GM18502 (cell line): ENCODE measurements around the gene PPL.
A peak's percentile ranks its signal among the peaks of the same experiment; 100 is the strongest.
"Not testable (repeated sequence)": the region's sequence is repeated elsewhere in the genome, so short reads cannot be mapped to it uniquely, and the experiment has no call there.

Experiments
- ATAC-seq: cut with Tn5 transposase; IDR thresholded peaks from one replicate; pipeline ENCODE4 v1.9.1; 2021; ENCODE audit warnings: mild to moderate bottlenecking; ENCODE audit not compliant: unreplicated experiment, poor library complexity

PPL gene, protein sequence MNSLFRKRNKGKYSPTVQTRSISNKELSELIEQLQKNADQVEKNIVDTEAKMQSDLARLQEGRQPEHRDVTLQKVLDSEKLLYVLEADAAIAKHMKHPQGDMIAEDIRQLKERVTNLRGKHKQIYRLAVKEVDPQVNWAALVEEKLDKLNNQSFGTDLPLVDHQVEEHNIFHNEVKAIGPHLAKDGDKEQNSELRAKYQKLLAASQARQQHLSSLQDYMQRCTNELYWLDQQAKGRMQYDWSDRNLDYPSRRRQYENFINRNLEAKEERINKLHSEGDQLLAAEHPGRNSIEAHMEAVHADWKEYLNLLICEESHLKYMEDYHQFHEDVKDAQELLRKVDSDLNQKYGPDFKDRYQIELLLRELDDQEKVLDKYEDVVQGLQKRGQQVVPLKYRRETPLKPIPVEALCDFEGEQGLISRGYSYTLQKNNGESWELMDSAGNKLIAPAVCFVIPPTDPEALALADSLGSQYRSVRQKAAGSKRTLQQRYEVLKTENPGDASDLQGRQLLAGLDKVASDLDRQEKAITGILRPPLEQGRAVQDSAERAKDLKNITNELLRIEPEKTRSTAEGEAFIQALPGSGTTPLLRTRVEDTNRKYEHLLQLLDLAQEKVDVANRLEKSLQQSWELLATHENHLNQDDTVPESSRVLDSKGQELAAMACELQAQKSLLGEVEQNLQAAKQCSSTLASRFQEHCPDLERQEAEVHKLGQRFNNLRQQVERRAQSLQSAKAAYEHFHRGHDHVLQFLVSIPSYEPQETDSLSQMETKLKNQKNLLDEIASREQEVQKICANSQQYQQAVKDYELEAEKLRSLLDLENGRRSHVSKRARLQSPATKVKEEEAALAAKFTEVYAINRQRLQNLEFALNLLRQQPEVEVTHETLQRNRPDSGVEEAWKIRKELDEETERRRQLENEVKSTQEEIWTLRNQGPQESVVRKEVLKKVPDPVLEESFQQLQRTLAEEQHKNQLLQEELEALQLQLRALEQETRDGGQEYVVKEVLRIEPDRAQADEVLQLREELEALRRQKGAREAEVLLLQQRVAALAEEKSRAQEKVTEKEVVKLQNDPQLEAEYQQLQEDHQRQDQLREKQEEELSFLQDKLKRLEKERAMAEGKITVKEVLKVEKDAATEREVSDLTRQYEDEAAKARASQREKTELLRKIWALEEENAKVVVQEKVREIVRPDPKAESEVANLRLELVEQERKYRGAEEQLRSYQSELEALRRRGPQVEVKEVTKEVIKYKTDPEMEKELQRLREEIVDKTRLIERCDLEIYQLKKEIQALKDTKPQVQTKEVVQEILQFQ (N-terminal part only)

GRCh38 chr16:4936991-4937781 lies at the start of gene PPL:
Gene PPL, minus strand, starts transcription at chr16:4937148. Its CDS starts 103 bp downstream, at chr16:4937045.
- no peak for ATAC-seq

- no peak for ATAC-seq
Observed at GRCh38 chr16:4984174-4984990, 47.4 kb upstream of the PPL start.

DNA sequence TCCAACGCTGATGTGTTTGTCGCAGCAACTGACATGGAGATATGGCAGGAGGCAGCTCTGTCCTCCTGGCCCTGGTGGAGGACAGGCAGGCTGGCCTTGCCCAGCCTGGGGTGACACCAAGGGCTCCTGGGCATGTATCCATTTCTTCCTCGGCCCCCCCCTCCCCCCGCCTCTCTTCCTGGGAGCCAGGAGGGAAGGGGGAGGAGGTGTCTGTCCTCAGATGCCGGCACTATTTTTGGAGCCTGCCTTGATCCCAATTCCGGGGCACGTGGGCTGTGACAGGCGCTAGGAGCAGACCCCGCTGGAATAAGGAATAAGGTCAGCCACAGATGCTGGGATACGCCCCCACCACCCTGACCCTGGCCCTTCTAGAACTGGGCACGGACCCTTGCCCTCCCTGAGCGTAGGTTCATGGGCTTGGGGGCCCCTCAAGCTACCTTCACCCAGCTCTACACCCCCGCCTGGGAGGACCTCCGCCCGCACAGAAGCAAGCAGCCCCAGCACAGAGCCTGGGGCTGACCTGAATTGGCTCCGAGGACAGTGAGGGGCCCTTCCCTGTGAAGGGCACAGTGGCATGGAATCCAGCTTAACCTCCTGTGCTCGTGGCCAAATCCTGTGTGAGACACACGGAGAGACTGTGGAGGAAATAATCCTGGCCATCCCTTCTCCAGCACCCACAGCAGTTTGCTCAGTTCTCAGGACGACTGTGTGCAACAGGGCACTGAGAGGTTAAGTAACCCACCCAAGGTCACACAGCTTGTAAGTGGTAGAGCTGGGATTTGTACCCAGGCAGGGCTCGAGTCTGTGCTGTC lies 45.3 kb upstream of the PPL start:
- no peak for ATAC-seq

DNA sequence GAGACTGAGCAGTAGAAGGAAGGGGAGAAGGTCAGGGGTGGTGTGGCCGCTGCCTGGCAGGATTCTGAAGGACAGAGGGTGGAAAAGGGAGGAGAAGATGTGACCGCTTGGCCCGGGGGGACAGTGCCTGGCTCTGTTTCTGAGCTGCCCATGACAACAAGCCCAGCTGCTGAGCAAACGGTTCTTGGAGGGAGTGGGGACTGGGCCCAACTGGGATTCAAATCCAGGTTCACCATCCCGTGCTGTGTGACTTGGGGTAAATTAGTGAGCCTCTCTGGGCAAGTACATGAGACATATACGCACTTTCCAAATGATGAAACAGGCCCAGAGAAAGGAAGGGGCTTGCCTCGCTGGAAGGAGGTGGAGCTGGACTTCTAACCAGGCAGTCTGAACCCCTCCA lies 44.5 kb upstream of the PPL start:
- no peak for ATAC-seq

DNA sequence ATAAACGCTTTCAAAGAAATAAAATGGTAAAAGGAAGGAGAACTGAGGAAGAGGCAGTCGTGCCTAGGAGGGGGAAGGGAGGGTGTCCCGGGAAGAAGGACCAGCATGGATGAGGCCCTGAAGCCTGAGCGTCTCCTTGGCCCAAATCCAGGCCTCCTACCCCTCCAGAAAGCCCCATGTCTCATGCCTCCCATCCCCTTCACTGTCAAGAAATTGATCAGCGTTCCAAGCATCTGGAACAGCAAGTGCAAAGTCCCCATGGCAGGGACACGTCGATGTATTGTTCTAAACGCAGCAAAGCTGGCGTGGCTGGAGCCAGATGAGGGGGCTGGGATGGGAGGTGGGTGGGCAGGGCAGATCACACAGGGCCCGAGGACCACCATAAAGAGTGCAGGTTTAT lies 43.7 kb upstream of the PPL start:
- ATAC-seq: no peak

DNA sequence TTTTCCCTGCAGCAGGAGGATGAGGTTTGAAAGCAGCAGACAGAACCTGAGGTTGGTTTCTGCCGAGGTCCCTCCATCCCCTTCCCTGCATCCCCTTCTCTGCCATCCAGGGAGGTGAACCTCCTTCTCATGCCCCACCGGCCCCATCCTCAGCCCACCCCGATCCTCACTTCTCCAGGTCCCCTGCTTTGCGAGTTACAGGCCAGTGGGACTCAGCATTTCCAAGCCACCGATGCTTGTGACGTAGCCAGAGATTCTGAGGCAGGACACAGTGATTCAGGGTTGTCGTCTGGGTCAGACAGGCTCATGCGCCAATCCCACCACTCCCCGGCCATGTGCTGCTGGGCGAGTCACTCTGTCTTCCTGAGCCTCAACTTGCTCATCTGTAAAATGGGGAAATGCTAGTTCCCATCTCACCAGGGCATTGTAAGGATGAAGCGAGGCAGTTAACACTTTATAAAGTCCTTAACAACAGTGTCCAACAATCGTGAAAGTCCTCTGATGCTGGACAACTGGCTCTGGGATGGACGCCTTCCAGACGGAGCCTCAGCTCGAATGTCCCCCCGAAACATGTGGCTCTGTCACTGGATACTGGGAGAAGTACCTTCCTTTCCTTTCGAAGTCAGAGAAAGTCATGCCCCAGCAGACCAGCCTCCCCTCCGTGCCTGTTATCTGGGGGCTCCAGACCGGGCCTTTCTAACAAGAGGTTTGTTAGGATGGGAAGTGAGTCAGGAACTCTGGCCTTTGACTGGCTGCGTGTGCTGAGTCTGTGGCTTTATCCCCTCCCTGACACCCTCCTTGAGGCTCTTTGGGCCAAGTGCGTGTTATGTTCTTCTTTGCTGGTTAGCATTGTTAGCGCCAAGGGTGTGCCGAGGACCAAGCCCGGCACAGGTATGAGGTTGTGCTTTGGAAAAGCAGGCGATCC lies 43.0 kb upstream of the PPL start:
- ATAC-seq: no peak

DNA sequence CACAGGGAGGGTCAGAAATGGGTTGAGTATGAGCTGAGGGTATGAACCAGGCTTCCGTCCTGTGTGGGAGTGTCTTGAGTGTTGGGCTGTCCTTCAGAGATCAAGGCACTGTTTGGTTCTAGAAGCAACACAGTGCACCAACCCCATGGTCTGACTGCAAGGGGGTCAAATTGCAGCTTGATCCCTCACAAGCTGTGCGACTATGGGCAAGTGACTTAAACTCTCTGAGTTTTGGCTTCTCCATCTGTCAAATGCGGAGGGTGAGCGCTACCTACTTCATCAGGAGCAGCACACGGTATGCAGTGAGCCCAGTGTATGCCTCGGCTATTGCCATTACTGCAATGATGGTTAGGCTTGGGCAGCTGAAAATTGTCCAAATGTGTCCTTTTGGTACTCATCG lies 42.2 kb upstream of the PPL start:
- ATAC-seq: no peak

- ATAC-seq: no peak
Observed at GRCh38 chr16:4976611-4977145, 39.7 kb upstream of the PPL start.

GRCh38 chr16:4976079-4976478 lies 39.1 kb upstream of the PPL start:
- ATAC-seq: peak; percentile 96

DNA sequence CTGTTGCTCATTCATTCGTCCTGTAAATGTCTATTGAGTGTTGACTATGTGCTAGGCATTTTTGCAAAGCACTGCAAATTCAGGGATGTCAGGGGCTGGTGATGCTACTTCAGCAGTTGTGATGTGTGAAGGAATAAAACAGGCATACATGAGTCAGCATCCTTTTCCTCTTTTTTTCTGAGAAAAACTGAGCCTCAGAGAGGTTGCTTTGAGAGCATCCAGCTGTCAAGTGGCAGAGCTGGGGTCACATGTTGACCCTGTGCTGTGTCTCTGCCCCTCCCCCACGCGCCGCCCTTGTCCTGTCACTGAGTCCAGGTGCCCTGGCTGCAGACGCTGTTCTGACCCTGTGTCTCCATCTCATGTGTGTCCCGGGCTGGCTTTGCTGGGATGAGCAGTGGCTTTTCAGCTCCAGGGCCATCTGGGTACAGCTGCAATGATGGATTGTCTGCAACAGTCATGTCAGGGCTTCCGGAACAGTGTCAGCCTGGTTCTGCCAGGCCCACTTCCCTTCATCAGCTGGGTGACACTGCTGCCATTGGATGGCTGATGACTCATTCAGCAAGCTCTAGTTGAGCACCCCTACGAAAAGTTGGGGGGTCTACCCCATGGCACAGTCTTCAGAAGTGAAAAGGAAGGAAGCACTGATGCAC lies 36.1 kb upstream of the PPL start:
- no peak for ATAC-seq

- no peak for ATAC-seq
Observed at GRCh38 chr16:4970010-4970409, 33.1 kb upstream of the PPL start.

DNA sequence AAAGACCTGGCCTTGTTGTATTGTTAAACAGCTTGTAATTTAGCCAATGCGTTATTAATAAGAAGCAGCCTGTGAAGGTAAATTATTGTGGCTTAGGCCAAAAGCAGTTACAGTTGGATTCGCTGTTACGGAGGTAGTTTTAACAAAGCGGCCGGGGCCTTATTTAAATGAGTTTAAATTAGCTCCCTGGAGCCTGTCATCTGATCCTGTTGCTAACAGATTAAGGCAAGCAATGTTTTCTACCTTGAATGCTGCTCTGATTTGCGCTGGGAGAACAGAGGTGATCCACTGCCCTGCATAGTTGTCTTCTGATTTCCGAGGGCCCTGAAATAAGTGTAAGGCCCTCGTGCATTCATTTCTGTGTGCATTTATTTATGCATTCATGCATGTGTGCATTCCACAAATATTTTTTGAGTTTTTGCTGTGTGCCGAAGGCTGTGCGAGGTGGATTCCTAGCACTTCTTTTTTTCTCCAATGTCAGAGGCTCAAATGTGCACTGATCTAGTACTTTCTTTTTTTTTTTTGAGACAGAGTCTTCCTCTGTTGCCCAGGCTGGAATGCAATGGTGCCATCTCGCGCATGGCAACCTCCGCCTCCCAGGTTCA lies 32.0 kb upstream of the PPL start:
- ATAC-seq: no peak

GRCh38 chr16:4968278-4968677 lies 31.3 kb upstream of the PPL start:
- ATAC-seq: not testable (repeated sequence)

GRCh38 chr16:4966736-4967453 lies 29.9 kb upstream of the PPL start:
- ATAC-seq: no peak

- not testable (repeated sequence) for ATAC-seq
Observed at GRCh38 chr16:4963527-4963926, 26.6 kb upstream of the PPL start.
